ENCODE data around the gene PCSK4.

The PCSK4 gene

DNA sequence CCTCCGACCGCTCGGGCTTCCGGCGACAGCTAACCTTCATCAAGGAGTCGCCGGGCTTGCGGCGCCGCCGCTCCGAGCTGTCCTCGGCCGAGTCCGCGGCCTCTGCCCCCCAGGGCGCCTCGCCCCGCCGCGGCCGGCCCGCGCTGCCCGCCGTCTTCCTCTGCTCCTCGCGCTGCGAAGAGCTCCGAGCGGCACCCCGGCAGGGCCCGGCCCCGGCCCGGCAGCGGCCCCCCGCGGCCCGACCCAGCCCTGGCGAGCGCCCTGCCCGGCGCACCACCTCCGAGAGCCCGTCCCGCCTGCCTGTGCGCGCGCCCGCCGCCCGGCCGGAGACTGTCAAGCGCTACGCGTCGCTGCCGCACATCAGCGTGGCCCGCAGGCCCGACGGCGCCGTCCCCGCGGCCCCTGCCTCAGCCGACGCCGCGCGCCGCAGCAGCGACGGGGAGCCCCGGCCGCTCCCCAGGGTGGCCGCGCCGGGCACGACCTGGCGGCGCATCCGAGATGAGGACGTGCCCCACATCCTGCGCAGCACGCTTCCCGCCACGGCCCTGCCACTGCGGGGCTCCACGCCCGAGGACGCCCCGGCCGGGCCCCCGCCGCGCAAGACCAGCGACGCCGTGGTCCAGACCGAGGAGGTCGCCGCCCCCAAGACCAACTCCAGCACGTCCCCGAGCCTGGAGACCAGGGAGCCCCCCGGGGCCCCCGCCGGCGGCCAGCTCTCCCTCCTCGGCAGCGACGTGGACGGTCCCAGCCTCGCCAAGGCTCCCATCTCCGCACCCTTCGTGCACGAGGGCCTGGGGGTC lies 20.7 kb downstream of the PCSK4 start:
- DNase-seq = peak in 1 of 2 experiments; percentile 55

DNA sequence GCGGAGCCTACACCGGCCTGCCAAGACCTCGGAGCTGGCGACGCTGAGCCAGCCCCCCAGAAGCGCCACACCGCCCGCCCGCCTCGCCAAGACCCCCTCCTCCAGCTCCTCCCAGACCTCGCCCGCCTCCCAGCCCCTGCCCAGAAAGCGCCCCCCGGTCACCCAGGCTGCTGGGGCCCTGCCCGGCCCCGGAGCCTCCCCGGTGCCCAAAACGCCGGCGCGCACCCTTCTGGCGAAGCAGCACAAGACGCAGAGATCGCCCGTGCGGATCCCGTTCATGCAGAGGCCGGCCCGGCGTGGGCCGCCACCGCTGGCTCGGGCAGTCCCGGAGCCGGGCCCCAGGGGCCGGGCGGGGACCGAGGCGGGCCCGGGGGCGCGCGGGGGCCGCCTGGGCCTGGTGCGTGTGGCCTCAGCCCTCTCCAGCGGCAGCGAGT lies 21.3 kb downstream of the PCSK4 start:
- DNase-seq = peak; percentile 67 to 74

DNA sequence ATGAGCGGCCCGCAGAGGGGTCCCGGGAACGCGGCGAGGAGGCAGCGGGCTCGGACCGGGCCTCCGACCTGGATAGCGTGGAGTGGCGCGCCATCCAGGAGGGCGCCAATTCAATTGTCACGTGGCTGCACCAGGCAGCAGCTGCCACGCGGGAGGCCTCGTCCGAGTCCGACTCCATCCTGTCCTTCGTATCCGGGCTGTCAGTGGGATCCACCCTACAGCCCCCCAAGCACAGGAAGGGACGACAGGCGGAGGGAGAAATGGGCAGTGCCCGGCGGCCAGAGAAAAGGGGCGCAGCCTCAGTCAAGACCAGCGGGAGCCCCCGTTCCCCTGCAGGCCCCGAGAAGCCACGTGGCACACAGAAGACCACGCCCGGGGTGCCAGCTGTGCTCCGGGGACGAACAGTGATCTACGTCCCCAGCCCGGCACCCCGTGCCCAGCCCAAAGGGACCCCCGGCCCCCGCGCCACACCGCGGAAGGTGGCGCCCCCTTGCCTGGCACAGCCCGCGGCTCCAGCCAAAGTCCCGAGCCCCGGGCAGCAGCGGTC lies 21.8 kb downstream of the PCSK4 start:
- DNase-seq = peak in 1 of 2 experiments; percentile 47

DNA sequence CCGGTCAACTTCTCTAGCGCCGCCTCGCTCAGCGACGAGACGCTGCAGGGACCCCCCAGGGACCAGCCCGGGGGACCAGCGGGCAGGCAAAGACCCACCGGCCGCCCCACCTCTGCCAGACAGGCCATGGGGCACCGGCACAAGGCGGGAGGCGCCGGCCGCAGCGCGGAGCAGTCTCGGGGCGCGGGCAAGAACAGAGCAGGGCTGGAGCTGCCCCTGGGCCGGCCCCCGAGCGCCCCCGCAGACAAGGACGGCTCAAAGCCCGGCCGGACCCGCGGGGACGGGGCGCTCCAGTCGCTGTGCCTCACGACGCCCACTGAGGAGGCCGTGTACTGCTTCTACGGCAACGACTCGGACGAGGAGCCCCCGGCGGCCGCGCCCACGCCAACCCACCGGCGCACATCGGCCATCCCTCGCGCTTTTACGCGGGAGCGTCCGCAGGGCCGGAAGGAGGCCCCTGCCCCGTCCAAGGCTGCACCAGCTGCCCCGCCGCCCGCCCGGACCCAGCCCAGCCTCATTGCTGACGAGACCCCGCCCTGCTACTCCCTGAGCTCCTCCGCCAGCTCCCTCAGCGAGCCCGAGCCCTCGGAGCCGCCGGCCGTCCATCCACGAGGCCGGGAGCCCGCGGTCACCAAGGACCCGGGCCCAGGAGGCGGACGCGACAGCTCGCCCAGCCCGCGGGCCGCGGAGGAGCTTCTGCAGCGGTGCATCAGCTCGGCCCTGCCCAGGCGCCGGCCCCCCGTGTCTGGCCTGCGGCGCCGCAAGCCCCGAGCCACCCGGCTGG lies 22.5 kb downstream of the PCSK4 start:
- peak in 1 of 2 experiments; percentile 35 for DNase-seq

DNA sequence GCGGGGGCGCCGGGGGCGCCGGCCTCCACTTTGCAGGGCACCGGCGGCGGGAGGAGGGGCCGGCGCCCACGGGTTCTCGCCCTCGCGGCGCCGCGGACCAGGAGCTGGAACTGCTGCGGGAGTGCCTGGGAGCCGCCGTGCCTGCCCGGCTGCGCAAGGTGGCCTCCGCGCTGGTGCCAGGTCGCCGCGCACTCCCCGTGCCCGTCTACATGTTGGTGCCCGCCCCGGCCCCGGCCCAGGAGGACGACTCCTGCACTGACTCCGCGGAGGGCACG lies 23.0 kb downstream of the PCSK4 start:
- peak in 1 of 2 experiments; percentile 44 for DNase-seq

DNA sequence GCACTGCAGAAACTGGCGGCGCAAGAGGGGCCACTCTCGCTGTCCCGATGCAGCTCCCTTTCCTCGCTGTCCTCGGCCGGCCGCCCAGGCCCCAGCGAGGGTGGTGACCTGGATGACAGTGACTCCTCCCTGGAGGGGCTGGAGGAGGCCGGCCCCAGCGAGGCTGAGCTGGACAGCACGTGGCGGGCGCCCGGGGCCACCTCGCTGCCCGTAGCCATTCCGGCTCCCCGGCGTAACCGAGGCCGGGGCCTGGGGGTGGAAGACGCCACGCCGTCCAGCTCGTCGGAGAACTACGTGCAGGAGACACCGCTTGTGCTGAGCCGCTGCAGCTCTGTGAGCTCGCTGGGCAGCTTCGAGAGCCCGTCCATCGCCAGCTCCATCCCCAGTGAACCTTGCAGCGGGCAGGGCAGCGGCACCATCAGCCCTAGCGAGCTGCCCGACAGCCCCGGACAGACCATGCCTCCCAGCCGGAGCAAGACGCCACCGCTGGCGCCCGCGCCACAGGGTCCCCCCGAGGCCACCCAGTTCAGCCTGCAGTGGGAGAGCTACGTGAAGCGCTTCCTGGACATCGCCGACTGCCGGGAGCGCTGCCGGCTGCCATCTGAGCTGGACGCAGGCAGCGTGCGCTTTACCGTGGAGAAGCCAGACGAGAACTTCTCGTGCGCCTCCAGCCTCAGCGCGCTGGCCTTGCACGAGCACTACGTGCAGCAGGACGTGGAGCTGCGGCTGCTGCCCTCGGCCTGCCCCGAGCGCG lies 23.5 kb downstream of the PCSK4 start:
- peak in 1 of 2 experiments; percentile 23 for DNase-seq

DNA sequence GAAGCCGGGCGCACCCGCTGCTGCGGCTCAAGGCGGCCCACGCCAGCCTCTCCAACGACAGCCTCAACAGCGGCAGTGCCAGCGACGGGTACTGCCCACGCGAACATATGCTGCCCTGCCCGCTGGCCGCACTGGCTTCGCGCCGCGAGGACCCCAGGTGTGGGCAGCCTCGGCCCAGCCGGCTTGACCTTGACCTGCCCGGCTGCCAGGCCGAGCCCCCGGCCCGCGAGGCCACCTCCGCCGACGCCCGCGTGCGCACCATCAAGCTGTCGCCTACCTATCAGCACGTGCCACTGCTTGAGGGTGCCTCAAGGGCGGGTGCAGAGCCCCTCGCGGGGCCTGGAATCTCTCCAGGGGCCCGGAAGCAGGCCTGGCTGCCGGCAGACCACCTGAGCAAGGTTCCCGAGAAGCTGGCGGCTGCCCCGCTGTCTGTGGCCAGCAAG lies 24.1 kb downstream of the PCSK4 start:
- no peak for DNase-seq

DNA sequence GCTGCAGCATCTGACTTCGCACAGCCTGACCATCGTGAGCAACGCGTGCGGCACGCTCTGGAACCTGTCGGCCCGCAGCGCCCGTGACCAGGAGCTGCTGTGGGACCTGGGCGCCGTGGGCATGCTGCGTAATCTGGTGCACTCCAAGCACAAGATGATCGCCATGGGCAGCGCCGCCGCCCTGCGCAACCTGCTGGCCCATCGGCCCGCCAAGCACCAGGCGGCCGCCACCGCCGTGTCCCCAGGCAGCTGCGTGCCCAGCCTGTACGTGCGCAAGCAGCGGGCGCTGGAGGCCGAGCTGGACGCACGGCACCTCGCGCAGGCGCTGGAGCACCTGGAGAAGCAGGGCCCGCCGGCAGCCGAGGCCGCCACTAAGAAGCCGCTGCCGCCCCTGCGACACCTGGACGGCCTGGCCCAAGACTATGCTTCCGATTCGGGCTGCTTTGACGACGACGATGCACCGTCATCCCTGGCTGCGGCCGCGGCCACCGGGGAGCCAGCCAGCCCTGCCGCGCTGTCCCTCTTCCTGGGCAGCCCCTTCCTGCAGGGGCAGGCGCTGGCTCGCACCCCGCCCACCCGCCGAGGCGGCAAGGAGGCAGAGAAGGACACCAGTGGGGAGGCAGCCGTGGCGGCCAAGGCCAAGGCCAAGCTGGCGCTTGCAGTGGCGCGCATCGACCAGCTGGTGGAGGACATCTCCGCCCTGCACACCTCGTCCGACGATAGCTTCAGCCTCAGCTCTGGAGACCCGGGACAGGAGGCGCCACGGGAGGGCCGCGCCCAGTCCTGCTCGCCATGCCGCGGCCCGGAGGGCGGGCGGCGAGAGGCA lies 24.7 kb downstream of the PCSK4 start:
- DNase-seq = peak; percentile 53 to 67

DNA sequence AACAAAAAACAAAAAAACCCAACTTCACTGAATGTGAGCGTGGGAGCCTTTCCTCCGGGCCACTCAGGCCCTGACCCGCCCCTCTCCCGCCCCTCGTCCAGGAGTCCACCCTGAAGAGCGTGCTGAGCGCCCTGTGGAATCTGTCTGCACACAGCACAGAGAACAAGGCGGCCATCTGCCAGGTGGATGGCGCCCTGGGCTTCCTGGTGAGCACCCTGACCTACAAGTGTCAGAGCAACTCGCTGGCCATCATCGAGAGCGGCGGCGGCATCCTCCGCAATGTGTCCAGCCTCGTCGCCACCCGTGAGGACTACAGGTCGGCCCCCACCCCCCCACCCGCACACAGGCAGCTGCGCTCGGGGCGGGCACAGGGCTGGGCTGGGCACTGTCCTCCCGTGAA lies 28.3 kb downstream of the PCSK4 start:
- no peak for DNase-seq

DNA sequence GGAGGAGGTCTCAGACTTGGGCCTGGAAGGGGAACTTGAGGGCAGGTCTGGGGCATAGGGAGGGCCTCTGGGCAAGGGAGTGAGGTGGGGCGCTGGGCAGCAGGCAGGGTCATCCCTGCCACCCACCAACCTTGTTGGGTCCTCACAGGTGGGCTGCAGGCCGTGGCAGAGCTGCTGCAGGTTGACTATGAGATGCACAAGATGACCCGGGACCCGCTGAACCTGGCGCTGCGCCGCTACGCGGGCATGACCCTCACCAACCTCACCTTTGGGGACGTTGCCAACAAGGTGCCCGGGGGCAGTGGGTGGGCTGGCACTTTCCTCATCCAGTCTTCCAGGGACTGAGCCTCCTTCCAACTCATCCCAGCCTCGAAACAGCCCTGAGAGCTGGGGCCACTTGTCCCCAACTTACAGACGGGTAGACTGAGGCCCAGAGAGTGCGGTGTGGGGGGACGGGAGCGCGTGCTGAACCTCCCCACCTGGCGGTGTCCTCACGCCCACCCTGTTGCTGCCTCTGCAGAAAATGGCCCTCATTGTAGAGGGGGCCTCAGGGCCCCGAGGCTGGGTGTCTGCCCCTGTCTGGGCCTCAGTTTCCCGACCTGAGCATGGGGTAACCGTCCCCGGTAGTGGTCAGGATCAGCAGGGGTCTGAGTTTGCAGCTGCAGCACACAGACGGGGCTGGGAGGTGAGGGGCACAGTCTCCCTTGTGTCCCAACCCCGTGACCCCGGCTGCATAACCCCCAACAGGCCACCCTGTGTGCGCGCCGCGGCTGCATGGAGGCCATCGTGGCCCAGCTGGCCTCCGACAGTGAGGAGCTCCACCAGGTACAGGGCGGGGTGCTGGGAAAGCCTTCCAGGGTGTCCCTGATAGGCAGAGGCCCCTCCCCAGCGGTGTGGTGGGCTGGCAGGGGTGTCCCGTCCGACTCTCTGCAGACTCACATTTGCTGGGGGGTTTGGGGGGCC lies 29.8 kb downstream of the PCSK4 start:
- DNase-seq = peak in 1 of 2 experiments; percentile 14

DNA sequence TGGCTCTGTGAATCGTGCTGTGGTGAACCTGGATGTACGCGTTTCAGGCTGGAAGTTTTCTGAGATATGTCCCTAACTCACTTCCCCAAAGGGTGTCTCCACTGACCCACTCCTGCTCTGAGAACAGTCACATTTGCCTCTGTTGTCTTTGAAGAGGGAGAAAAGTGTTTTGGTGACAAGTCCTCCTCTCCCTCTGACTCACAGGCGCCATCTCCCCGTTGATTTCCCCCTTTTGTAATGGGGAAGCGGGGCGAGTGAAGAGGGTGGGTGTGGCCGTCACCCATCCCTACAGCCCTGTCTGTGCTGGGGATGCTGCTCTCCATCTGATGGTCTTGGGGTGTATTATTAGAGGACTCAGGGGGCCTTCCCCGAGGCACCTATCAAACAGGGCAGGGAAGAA lies 30.7 kb downstream of the PCSK4 start:
- no peak for DNase-seq

DNA sequence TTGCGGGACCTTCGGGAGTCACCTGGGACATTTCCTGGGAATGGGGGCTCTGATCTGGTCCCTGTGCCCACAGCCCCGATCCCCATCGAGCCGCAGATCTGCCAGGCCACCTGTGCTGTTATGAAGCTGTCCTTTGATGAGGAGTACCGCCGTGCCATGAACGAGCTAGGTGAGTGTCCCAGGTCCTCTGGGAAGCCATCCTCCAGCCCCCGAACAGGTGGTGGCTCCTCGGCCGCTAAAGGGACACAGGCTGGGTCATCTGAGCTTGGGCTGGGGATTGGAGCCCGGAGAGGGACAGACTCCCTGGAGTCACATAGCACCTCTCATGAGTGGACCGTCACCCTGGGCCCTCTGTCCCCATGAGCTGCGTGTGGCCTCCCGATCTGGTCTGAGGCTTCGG lies 32.3 kb downstream of the PCSK4 start:
- DNase-seq = no peak

DNA sequence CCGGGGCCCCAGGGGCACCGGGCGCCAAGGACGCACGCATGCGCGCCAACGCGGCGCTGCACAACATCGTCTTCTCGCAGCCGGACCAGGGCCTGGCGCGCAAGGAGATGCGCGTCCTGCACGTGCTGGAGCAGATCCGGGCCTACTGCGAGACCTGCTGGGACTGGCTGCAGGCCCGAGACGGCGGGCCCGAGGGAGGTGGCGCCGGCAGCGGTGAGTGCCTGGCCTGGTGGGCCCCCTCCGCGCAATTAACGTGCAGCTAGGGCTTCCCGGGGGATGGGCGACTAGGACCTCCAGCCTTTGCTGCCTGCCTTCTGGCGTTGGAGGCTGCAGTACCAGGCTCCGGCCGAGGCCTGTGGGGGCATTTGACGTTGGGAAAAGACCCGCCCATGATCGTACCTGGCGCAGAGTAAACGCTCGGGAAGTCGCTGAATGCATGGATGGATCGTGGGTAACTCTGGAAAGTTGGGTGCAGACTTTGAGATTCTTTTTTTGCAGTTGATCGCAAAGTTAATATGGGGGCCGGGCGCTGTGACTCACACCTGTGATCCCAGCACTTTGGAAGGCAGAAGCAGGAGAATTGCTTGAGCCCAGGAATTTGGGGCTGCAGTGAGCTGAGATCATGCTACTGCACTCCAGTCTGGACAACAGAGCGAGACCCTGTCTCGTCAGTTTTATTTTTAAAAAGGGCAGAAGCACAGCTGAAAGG lies 33.0 kb downstream of the PCSK4 start:
- no peak for DNase-seq

DNA sequence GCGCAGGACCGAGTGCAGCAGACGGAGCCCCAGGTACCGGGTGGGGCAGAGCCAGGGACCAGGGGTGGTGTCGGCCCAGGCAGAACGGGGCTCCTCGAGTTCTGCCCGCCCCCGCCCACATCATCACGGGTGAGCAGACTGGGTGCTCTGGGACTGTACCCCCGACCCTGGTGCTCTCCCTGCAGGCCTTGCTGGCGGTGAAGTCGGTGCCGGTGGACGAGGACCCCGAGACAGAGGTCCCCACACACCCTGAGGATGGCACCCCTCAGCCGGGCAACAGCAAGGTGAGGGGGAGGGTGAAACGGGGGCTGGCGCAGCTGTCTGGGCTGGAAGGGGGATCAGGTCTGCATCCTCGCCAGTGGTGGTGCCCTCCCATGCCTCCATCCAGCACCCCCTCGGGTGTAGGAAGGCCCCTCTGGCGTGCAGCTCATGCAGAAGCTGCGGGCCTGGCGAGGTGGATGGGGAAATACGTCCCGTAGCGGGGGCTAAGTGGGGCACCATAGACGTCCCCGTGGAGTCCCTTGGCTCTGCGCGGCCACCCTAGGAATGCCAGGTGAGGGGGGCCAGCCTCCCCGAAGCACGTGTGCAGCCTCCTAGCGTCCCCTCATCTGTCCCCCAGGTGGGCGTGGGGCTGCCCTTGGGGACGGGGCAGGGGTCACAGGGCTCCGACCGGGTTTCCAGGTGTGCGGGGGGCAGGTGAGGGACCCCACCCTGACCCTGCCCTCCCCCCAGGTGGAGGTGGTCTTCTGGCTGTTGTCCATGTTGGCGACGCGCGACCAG lies 33.8 kb downstream of the PCSK4 start:
- DNase-seq = no peak

DNA sequence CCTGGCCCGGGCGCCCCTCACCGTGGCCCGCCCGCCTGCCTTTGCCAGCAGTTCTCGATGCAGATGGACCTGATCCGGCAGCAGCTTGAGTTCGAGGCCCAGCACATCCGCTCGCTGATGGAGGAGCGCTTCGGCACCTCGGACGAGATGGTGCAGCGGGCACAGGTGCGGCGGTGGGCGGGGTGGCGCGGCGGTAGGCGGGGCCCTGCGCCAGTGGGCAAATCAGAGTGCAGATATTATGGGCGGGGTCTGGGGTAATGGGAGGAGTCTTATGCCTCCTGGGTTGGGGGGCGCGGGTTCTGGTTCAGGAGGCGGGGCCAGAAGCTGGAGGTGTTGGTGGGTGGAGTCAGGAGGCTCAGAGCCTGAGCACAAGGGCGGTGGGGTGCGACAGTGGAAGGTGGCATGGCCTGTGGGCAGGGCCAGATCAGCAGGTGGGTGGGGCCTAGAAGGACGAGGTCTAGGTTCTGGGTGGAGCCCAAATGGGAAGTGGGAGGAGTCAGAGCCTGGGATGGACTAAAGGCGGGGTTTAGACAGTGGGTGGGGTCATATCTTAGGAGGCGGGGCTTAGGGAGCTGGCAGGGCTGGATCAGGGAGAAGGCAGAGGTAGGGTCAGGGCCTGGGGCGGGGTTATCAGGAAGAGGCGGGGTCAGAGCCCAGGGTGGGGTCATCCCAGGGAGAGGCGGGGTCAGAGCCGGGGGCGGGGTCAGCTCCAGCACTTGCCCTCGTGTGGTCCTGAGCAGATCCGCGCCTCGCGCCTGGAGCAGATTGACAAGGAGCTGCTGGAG lies 34.6 kb downstream of the PCSK4 start:
- DNase-seq = peak; percentile 83 to 85

DNA sequence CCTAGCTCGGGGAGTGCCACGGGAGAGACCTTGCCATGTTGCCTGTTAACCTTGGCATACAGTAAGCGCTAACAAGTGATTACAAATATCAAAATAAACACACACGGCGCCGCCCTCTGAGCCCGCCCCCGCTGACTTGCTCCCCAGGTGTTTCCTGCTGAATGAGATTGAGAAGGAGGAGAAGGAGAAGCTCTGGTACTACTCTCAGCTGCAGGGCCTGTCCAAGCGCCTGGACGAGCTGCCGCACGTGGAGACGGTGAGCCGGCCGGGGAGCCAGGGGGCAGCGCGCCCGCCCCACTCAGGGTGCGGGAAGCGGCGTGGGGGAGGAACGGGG lies 35.2 kb downstream of the PCSK4 start:
- no peak for DNase-seq

DNA sequence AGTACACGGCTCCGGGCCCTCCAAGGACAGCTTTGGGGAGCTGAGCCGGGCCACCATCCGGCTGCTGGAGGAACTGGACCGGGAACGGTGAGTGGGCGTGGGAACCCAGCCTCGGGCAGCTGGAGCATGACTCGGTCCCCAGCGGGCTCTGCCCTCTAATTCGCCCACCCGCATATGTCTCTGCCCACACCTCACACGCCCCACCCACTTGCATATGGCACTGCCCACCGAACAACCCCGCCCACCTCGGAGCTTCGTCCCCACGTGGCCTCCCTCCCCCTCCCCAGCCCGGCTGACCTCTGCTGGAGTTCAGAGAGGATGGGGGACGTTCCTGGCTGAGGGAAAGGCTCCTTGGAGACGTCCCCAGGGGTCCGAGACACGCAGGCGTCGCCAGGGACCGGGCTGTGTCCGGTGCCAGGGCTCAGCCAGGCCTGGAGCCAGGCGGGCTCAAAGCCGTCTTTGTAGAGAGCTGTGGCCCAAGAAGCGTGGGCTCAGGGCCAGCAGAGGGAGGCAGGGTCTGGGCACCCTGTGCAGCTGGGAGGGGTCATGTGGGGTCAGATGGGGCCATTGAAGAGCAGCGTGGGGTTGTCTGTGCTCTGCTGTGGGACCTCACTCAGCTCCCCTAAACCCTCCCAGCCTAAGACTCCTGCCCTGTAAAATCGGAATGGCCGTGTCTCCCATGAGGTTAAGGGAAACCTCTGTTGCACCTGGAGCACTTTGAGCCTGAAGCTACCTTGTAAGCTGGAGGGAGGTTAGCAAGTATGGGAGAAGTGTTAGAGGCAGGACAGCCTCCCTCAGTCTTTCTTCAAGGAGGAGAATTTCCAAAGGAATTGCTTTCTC lies 36.4 kb downstream of the PCSK4 start:
- DNase-seq = no peak

All from activated T-cell treated with anti-CD3 and anti-CD28 coated beads, Interleukin-2, amount 50 U/mL, for 48 hours (primary cell).